BE2C (cell line): ENCODE data around the gene RICTOR.
A peak's percentile ranks its signal among the peaks of the same experiment; 100 is the strongest.

ENCODE experiments used
- DNase-seq: peaks from one replicate; pipeline ENCODE4 v3.0.0-alpha.2; 2020
- H3K27me3 ChIP-seq: fragments of 250-450 bp; sonication (Bioruptor Pico); 2 replicates; pipeline ENCODE4 v1.5.1; 2020; ENCODE audit warnings: mild to moderate bottlenecking
- H3K36me3 ChIP-seq: fragments of 250-450 bp; sonication (Bioruptor Pico); 2 replicates; pipeline ENCODE4 v1.5.1; 2020; ENCODE audit warnings: mild to moderate bottlenecking
- H3K4me1 ChIP-seq: fragments of 250-450 bp; sonication (Bioruptor Pico); 2 replicates; pipeline ENCODE4 v1.5.1; 2020
- H3K4me3 ChIP-seq: 2 replicates; pipeline ENCODE4 v1.5.1; 2011; ENCODE audit warnings: low read depth, low read length
- H3K9me3 ChIP-seq: fragments of 250-450 bp; sonication (Bioruptor Pico); 2 replicates; pipeline ENCODE4 v1.5.1; 2020
- CTCF ChIP-seq: IDR thresholded peaks from 2 replicates; pipeline ENCODE4 v1.5.1; 2012; ENCODE audit warnings: mild to moderate bottlenecking, low read depth, low read length

Gene RICTOR

GRCh38 chr5:39082995-39083394 is 8.8 kb upstream of the RICTOR start:
- Histone ChIP-seq H3K27me3 (peaks cover 28% of the 10 kb centered on the region), H3K4me1 (no peaks in the 10 kb centered on the region), H3K36me3 (no peaks in the 10 kb centered on the region), H3K4me3 (no peak overlapping the region), H3K9me3 (no peaks in the 10 kb centered on the region)
- DNase-seq = no peak
- TF ChIP-seq CTCF = no peak

GRCh38 chr5:39080597-39081204 is 6.5 kb upstream of the RICTOR start:
- peak; percentile 42 for DNase-seq

GRCh38 chr5:39080168-39080567 is 6.0 kb upstream of the RICTOR start:
- Histone ChIP-seq H3K9me3 (no peaks in the 10 kb centered on the region), H3K4me3 (no peak overlapping the region), H3K27me3 (peaks cover 49% of the 10 kb centered on the region), H3K4me1 (no peaks in the 10 kb centered on the region), H3K36me3 (no peaks in the 10 kb centered on the region)
- TF ChIP-seq CTCF = no peak
- no peak for DNase-seq

More at GRCh38 chr5:39080597-39081204, 6.5 kb upstream of the RICTOR start:
- Histone ChIP-seq H3K36me3 (no peaks in the 10 kb centered on the region), H3K27me3 (peaks cover 49% of the 10 kb centered on the region), H3K4me3 (no peak overlapping the region), H3K9me3 (no peaks in the 10 kb centered on the region), H3K4me1 (no peaks in the 10 kb centered on the region)
- peak; percentile 93 for TF ChIP-seq CTCF

- Histone ChIP-seq H3K4me3 (no peak overlapping the region), H3K27me3 (peaks cover 49% of the 10 kb centered on the region), H3K9me3 (no peaks in the 10 kb centered on the region), H3K36me3 (no peaks in the 10 kb centered on the region), H3K4me1 (no peaks in the 10 kb centered on the region)
- DNase-seq = no peak
- TF ChIP-seq CTCF = no peak
Measured at GRCh38 chr5:39079147-39079546, 4.9 kb upstream of the RICTOR start.

GRCh38 chr5:39076757-39077728 is 2.8 kb upstream of the RICTOR start:
- H3K4me3 ChIP-seq = no peak overlapping the region
- no peak for TF ChIP-seq CTCF
- DNase-seq = no peak

More at GRCh38 chr5:39076757-39077728, 2.8 kb upstream of the RICTOR start:
- H3K36me3 ChIP-seq = no peaks in the 10 kb centered on the region
- H3K4me1 ChIP-seq = no peaks in the 10 kb centered on the region
- no peaks in the 10 kb centered on the region for H3K9me3 ChIP-seq
- peaks cover 40% of the 10 kb centered on the region for H3K27me3 ChIP-seq
